Muscle layer of duodenum (tissue), 2 donors: ENCODE data around the gene CLEC4G.
"Not testable (repeated sequence)": the region's sequence is repeated elsewhere in the genome, so short reads cannot be mapped to it uniquely, and the experiment has no call there.

Experiments used
- H3K27ac ChIP-seq: one replicate; pipeline ENCODE4 v1.7.0; 2013; ENCODE audit warnings: mild to moderate bottlenecking, low read length
- H3K27me3 ChIP-seq: one replicate; pipeline ENCODE4 v1.7.0; 2013; ENCODE audit warnings: low read depth, mild to moderate bottlenecking, control low read depth, low read length
- H3K36me3 ChIP-seq, 2 donors: one replicate each; pipeline ENCODE4 v1.7.0; 2013; ENCODE audit warnings: low read length in 2 of 2, control low read depth in 1 of 2, mild to moderate bottlenecking in 1 of 2; ENCODE audit not compliant: insufficient read depth in 2 of 2, control insufficient read depth in 1 of 2
- H3K4me1 ChIP-seq, 2 donors: one replicate each; pipeline ENCODE4 v1.7.0; 2013; ENCODE audit warnings: low read length in 2 of 2, mild to moderate bottlenecking in 2 of 2, control low read depth in 1 of 2, moderate library complexity in 1 of 2; ENCODE audit not compliant: insufficient read depth in 2 of 2, control insufficient read depth in 1 of 2
- H3K4me3 ChIP-seq, 2 donors: one replicate each; pipeline ENCODE4 v1.7.0; 2013; ENCODE audit warnings: low read length in 2 of 2, low read depth in 1 of 2, mild to moderate bottlenecking in 1 of 2
- H3K9me3 ChIP-seq, 2 donors: one replicate each; pipeline ENCODE4 v1.7.0; 2013; ENCODE audit warnings: low read length in 2 of 2, control low read depth in 1 of 2, mild to moderate bottlenecking in 1 of 2; ENCODE audit not compliant: control insufficient read depth in 1 of 2
- donor health status: healthy.

Gene CLEC4G

GRCh38 chr19:7746306-7746705 lies 14.4 kb upstream of the CLEC4G start:
- H3K27me3 ChIP-seq, H3K27ac ChIP-seq, H3K4me1 ChIP-seq, H3K36me3 ChIP-seq, H3K9me3 ChIP-seq, H3K4me3 ChIP-seq: not testable (repeated sequence)

GRCh38 chr19:7744871-7745650 lies 13.2 kb upstream of the CLEC4G start:
- Histone ChIP-seq H3K9me3 (no peaks in the 10 kb centered on the region), H3K36me3 (no peaks in the 10 kb centered on the region), H3K27ac (no peak overlapping the region), H3K4me1 (no peaks in the 10 kb centered on the region), H3K4me3 (no peak overlapping the region), H3K27me3 (no peaks in the 10 kb centered on the region)

GRCh38 chr19:7744199-7744786 lies 12.4 kb upstream of the CLEC4G start:
- no peaks in the 10 kb centered on the region for H3K36me3 ChIP-seq
- H3K27ac ChIP-seq, result no peak overlapping the region
- no peaks in the 10 kb centered on the region for H3K27me3 ChIP-seq
- no peak overlapping the region for H3K4me3 ChIP-seq
- no peaks in the 10 kb centered on the region for H3K9me3 ChIP-seq
- no peaks in the 10 kb centered on the region for H3K4me1 ChIP-seq

- no peaks in the 10 kb centered on the region for H3K27me3 ChIP-seq
- H3K4me3 ChIP-seq, result no peak overlapping the region
- H3K27ac ChIP-seq, result no peak overlapping the region
- H3K36me3 ChIP-seq, result no peaks in the 10 kb centered on the region
- H3K4me1 ChIP-seq, result no peaks in the 10 kb centered on the region
- no peaks in the 10 kb centered on the region for H3K9me3 ChIP-seq
Measured at GRCh38 chr19:7743425-7743841, 11.5 kb upstream of the CLEC4G start.

- H3K4me3 ChIP-seq, result no peak overlapping the region
- H3K4me1 ChIP-seq, result no peaks in the 10 kb centered on the region
- H3K27ac ChIP-seq, result no peak overlapping the region
- H3K27me3 ChIP-seq, result no peaks in the 10 kb centered on the region
- no peaks in the 10 kb centered on the region for H3K9me3 ChIP-seq
- H3K36me3 ChIP-seq, result no peaks in the 10 kb centered on the region
Measured at GRCh38 chr19:7742991-7743390, 11.1 kb upstream of the CLEC4G start.

GRCh38 chr19:7742575-7742974 lies 10.7 kb upstream of the CLEC4G start:
- H3K4me3 ChIP-seq, result no peak overlapping the region
- H3K27me3 ChIP-seq, result no peaks in the 10 kb centered on the region
- H3K4me1 ChIP-seq, result no peaks in the 10 kb centered on the region
- H3K36me3 ChIP-seq, result no peaks in the 10 kb centered on the region
- H3K27ac ChIP-seq, result no peak overlapping the region
- H3K9me3 ChIP-seq, result no peaks in the 10 kb centered on the region

GRCh38 chr19:7740682-7741054 lies 8.8 kb upstream of the CLEC4G start:
- Histone ChIP-seq H3K27ac (no peak overlapping the region), H3K27me3 (no peaks in the 10 kb centered on the region), H3K36me3 (no peaks in the 10 kb centered on the region), H3K4me3 (no peak overlapping the region), H3K9me3 (no peaks in the 10 kb centered on the region), H3K4me1 (no peaks in the 10 kb centered on the region)

GRCh38 chr19:7739801-7740681 lies 8.1 kb upstream of the CLEC4G start:
- no peaks in the 10 kb centered on the region for H3K4me1 ChIP-seq
- no peak overlapping the region for H3K4me3 ChIP-seq
- H3K27ac ChIP-seq, result peak overlapping the region; percentile 29
- H3K9me3 ChIP-seq, result no peaks in the 10 kb centered on the region
- no peaks in the 10 kb centered on the region for H3K27me3 ChIP-seq
- no peaks in the 10 kb centered on the region for H3K36me3 ChIP-seq

- Histone ChIP-seq H3K27ac (no peak overlapping the region), H3K4me3 (no peak overlapping the region)
Measured at GRCh38 chr19:7739211-7739755, 7.4 kb upstream of the CLEC4G start.

GRCh38 chr19:7738023-7738422 lies 6.1 kb upstream of the CLEC4G start:
- no peaks in the 10 kb centered on the region for H3K9me3 ChIP-seq
- H3K27me3 ChIP-seq, result no peaks in the 10 kb centered on the region
- H3K27ac ChIP-seq, result no peak overlapping the region
- H3K4me3 ChIP-seq, result no peak overlapping the region
- no peaks in the 10 kb centered on the region for H3K36me3 ChIP-seq
- H3K4me1 ChIP-seq, result no peaks in the 10 kb centered on the region

More at GRCh38 chr19:7739211-7739755, 7.4 kb upstream of the CLEC4G start:
- Histone ChIP-seq H3K9me3 (no peaks in the 10 kb centered on the region), H3K36me3 (no peaks in the 10 kb centered on the region), H3K4me1 (no peaks in the 10 kb centered on the region), H3K27me3 (no peaks in the 10 kb centered on the region)

- Histone ChIP-seq H3K27ac (no peak overlapping the region), H3K27me3 (no peaks in the 10 kb centered on the region), H3K9me3 (no peaks in the 10 kb centered on the region), H3K4me3 (no peak overlapping the region), H3K36me3 (no peaks in the 10 kb centered on the region), H3K4me1 (no peaks in the 10 kb centered on the region)
Measured at GRCh38 chr19:7737215-7737614, 5.3 kb upstream of the CLEC4G start.
